GM18873 (cell line): ENCODE data around the gene WBP1.

Source experiments
- ATAC-seq: cut with Tn5 transposase; IDR thresholded peaks from one replicate; pipeline ENCODE4 v1.9.1; 2021; ENCODE audit warnings: mild to moderate bottlenecking, moderate library complexity, moderate number of reproducible peaks; ENCODE audit not compliant: unreplicated experiment, low FRiP score

The WBP1 gene

DNA sequence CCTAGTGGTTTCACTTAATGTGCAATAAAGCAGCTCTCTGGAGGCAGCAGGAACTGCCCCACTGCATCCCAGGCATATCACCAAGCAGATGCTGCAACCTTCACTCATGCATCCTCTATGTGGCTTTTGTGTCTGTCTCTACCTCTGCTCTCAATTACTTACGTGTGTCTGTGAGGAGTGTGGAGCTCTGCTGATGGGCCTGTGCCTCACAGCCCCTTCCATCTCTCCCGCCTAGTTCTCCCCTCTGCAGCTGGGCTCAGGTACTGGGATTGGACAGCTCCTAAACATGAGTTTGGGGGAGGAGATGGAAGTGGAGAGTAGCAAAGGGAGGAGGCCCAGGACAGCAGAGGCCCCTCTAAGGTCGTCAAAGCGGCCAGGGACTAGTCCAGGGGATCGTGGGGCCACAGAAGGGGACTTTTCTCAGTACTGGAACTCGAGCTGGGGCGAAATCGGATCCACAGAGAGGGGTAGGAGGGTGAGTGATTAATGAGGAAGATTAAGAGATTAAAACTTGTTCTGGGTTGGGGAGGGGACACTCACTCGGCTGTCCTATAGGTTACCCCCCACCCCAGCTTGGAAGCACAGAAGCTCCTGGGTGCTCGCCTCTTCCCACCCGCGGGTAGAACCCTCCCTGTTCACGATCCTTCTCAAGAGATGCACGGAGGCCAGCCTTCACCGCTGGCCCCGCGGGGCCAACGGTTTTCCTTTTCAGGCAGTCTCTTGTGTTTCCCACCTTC, 43.3 kb downstream of the WBP1 start:
- no peak for ATAC-seq

DNA sequence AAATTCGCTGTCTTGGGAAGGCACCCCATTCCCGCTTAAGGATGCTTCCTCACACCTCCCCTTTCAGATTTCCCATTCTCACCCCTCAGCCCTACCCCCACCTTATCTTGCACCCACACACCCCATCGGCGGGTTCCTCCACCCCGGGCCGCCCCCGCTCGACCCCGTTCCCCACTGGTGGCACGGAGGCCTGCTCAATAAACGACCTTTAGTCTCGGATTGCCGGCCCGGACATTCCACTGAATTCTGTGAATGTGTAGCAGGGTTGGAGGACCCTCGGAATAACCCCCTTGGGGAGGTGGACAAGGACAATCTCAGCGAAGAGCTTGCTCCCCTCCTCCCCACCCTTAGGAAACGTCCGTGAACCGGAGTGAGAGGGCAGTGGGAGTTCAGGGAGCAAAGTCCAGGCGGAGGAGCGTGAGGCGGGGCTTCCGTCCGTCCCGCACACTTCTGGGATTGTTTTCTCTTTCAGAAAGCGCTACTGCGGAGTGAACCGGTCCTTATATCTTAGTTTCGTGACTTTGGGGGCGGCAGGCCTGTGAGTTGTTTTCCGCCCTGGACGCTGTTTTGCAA, 44.0 kb downstream of the WBP1 start:
- ATAC-seq: no peak

DNA sequence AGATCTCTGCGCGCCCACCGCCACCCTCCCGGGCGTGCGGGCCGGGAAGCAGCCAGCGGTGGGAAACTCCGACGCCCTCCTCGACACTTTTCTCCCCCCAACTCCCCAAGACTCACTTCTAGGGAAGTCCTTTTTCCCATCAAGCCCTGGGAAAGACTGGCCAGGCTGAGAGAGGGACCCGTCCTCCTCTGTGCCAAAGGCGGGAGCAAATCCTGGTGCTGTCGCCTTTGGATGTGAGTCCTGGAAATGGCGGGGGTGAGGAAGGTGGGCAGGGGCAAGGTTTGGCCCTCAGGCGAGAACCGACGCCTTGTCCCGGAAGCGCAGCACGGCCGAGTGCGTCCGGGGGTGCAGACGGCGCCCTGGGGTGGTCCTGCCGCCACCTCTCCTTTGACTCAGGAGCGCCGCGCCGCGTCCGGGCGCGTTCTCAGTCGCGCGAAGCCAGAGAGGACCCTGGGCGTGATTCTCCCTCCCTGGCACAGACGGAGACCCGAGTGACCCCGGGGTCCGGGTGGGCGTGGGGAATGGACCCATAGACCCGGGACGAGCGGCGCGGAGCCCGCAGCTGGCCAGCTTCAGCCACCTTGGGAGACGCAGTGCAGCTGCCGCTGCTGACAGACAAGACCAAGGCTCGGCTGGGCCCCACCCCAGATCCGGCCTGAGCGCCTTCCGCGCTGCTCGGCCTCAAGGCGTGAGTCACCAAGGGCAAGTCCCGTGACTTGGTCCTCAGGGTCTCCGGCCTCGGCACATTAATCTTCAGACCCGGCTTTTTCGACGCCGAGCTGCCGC, 44.7 kb downstream of the WBP1 start:
- no peak for ATAC-seq

DNA sequence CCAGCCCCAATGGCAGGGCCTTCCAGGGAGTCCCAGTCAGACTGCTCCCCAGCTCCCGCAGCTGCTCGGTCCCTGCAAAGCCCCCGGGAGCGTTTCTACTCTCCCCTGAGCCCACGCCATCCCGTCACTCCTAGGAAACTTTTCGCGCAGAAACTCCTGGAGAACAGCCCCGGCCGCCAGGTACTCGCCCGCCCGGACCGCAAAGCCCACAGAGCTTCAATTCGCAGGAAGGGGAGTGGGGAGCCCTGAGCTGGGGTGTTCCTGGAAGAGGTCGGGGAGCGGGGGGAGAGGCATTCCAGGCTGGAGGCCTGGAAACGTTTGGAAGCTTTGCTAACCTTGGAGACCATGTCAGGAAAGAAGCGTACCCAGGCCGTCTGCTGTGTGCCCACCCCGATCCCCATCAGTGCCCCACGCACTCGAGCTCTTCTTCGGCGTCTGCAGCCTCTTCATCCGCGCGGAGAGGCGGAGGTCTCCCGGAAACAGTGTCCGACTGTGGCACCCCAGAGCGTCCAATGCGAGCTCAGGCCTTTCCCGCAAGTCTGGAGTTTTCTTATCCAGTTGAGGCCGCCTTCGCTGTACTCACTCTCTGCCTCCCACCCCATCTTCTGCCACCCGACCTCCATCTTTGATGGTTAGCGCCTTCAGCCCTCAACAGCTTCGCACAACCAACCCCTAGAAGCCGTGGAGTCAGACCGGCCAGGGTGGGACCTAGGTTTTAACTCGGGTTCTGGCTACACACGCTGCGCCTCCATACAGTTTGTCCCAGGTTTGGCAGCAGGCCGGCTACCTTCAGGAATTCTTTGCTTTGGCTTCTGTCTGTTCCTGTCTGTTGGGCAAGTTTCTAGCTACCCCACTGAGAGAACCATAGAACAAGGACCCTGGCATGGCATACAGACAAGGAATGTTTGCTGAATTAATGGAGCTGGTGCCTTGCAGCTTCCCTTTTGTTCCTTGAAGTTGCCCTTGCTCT, 45.6 kb downstream of the WBP1 start:
- ATAC-seq: no peak

DNA sequence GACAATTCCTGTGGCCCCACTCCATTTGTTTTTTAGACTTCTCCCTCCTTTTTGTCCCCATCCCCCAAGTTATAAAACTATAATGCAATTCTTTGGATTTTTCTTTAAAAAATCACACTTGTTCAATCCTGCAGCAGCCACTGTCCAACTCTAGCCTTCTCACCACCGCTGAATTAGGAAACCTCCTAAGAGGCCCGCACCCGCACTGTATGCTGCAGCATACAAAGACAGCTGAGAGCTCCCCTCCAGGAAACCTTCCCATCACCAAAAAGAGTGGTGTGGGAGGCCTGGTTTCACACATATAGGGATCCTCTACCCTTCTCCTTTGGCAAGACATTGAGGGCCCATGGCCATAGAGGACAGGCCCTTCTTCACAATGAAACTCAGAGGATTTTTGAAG, 46.4 kb downstream of the WBP1 start:
- no peak for ATAC-seq

DNA sequence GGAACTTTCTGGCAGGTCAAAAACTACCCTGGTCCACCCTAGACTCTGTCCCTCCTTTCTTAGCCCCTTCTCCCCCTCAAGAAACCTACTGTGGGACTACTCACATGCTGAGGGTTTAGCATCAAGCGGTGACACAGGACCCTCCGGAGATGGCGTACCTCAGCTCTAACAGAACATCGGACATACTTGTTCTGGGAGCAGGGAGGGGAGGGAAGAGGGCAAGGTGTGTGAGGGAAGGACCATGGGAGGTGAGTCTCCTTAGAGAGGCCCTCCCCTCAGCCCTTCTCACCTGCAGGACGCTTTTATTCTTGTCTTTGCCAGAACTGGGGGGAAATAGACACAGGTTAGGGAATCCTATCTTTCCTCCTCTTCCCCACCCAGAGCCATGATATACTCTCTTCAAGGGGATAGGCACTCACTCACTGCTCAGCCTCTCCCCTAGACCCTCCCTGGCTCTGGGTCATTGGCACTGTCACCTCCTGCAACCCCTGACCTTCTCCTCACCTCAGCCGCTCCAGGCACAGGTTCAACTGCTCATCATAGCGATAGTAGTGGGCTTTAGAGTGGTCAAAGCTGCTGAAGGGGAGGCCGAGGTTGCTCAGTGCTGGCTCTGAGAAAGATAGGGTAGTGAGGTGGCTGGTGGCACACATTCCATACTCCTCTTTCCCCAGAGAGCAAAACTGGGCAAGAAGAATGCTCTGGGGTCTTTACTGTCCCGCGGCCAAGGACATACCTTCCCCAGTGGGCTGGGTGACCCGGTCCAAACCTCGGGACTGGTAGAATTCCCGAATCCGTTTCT, 47.4 kb downstream of the WBP1 start:
- no peak for ATAC-seq

DNA sequence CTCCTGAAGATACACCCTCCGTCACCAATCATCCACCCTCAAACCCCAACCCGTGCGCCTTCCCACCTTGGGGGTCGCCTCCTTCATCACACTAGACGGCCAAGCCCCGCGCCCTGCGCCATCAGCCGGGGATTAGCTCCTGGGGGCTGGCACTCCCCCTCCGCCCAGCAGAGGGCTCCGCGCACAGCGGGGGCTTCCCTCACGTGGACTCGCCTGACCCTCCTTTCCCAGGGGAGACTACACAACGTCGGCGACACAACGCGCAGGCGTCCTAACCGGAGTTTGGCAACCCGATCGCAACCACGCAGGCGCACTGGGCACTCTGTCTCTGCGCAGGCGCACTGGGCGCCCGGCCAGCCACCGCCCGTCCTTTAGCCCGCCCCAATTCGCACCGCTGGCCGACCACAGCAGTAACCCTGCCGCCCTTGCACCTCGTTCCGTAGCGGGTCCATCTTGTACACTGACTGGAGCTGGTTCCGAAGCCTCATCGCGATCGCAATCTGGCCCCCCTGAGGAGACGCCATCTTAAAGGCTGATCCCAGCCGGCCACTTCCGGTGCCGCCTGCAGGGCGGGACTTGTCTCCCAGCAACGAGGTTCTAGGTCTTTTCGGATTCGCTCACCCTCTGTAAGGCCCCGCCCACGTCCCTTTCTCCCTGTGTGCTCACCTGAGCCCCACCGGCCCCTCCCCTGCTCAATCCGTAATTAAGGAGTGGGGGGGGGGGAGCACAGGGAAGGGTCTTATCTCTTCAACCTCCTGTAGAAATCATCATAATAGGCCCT, 49.1 kb downstream of the WBP1 start, which contains the start of gene PCGF1:
Gene PCGF1 (minus strand): TSS at position 551 of the 781 bp plus-strand sequence. CDS start 27 bp downstream, at position 524.
- ATAC-seq: peak; percentile 84

DNA sequence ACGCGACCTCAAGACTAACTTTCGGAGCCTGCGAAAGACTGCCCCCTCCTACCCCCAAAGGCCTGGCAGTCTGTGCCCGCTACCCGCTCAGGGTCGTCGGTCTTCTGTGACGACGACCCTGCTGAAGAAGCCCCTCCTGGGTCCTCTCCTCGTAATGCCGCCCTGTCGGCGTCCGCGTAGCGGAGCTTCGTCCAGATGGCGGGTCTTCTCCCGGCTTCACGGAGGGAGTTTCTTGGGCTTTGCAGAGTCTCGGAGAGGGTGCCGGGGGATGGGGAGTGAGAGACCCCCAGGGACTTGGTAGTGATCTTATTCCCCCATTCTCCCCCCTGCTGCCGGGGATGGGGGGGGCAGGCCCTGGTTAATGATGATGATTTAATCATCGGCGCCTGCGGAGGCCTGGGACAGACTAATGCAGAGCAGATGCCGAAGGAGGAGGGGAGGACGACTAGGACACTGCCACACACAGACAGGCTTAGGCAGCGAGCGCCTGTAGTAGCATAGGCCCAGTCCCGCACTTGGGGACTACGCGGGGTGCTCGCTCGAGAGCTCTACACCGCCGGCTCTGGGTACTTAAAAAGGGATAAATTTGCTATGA, 49.8 kb downstream of the WBP1 start:
- no peak for ATAC-seq

DNA sequence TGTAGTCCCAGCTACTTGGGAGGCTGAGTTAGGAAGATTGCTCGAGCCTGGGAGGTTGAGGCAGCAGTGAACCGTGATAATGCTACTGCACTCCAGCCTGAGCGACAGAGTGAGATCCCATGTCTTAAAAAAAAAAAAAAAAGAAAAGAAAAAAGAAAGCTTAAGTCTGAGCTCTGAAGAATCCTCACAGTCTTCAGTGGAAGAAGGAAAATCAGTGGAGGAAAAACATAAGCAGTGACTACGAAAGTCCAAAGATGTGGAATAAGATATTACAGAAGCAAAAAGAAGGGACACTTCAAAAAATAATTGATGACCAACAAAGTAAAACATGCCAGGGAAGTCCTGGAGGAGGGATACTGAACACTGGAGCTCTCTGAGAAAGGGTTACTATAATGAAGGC, 52.0 kb downstream of the WBP1 start:
- ATAC-seq: no peak
